Upper lobe of left lung (tissue), 4 donors: ENCODE data around the gene ACO1.

Experiments
- POLR2A ChIP-seq, 4 donors: fragments of 450-650 bp; IDR thresholded peaks; one replicate each; pipeline ENCODE4 v1.5.1; 2016 to 2017; ENCODE audit warnings: antibody characterized with exemption in 4 of 4, mild to moderate bottlenecking in 2 of 4
- TF ChIP-seq, protein P1 (sequence below), 6 experiments: fragments of 450-650 bp in 4 of 6; fragments of 200-600 bp in 2 of 6; sonication (generic) in 2 of 6; IDR thresholded peaks; one replicate each; pipeline ENCODE4 v1.5.1; 2016 to 2019; ENCODE audit warnings: antibody characterized with exemption in 6 of 6

DNA sequence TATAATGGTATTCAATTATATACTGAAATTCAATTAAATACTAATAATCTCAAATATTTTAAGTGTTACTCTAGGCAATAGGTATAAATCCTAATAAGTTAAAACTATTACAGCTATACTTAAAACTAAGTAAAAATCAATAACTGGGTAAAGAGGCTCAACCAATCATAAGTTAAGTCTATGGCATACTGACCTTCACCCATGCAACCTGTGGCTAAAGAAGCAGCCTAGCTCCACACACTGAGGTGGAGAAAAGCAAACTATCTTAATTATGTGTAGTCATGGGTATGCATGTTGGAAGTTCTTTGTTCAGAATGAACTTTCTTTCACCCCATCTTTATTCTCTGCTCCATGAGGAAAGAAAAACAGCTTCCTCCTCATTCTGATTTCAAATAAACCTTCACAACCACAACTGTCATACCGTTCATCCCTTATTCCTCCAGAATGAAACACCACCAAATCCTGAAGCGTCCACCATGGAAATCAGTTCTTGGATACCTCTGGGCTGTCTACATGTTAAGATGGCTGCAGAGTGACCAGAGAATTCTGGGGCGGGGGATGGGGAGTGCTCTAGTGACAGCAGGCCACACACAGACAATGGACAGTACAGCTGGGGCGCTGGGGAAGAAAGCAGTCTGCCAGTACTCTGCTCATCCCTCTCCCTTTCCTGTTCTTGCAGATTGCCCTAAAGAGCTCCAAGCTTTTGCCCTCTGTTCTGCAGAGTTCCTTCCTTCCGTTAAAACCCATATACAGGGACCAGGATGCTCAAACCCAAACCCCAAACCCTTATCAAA lies 79.3 kb downstream of the ACO1 start:
- TF ChIP-seq, protein P1, sequence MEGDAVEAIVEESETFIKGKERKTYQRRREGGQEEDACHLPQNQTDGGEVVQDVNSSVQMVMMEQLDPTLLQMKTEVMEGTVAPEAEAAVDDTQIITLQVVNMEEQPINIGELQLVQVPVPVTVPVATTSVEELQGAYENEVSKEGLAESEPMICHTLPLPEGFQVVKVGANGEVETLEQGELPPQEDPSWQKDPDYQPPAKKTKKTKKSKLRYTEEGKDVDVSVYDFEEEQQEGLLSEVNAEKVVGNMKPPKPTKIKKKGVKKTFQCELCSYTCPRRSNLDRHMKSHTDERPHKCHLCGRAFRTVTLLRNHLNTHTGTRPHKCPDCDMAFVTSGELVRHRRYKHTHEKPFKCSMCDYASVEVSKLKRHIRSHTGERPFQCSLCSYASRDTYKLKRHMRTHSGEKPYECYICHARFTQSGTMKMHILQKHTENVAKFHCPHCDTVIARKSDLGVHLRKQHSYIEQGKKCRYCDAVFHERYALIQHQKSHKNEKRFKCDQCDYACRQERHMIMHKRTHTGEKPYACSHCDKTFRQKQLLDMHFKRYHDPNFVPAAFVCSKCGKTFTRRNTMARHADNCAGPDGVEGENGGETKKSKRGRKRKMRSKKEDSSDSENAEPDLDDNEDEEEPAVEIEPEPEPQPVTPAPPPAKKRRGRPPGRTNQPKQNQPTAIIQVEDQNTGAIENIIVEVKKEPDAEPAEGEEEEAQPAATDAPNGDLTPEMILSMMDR (IDR thresholded peaks at IDR 0.05), result no peak
- TF ChIP-seq POLR2A (IDR thresholded peaks at IDR 0.05), result no peak
